Colonic mucosa (tissue), 4 donors: ENCODE results near the gene ADARB2. TPM values are rescaled to one million over a fixed set of nuclear protein-coding genes. Genes with fewer than 3 reads are reported as not detected.

Experiments used
- DNase-seq: peaks from one replicate; pipeline ENCODE4 v3.0.0-alpha.2; 2020
- H3K27ac ChIP-seq: fragments of 200-600 bp; one replicate; pipeline ENCODE4 v1.8.0; 2021
- H3K27me3 ChIP-seq: fragments of 200-600 bp; one replicate; pipeline ENCODE4 v1.8.0; 2021
- H3K36me3 ChIP-seq: fragments of 200-600 bp; one replicate; pipeline ENCODE4 v1.8.0; 2021
- H3K4me1 ChIP-seq: fragments of 200-600 bp; one replicate; pipeline ENCODE4 v1.8.0; 2021; ENCODE audit warnings: mild to moderate bottlenecking
- H3K4me3 ChIP-seq: fragments of 200-600 bp; one replicate; pipeline ENCODE4 v1.8.0; 2021
- H3K9ac ChIP-seq, 2 donors: one replicate each; pipeline ENCODE4 v1.7.0; 2013; ENCODE audit warnings: control low read depth in 2 of 2, low read depth in 2 of 2, low read length in 2 of 2
- H3K9me3 ChIP-seq: fragments of 200-600 bp; one replicate; pipeline ENCODE4 v1.8.0; 2021
- intact Hi-C: fragments of 100-400 bp; cut with DNase I; formaldehyde crosslinking; loops from one replicate; pipeline ENCODE4 v1.14.1; 2022
- total RNA-seq, 2 donors: library from RNA; stranded (reverse); fragmentation: NEBNext Ultra II Directional in 1 of 2; extraction: Animal tissue kit (Norgen Biotek cat#: 25700) in 1 of 2; gene quantifications; one replicate each; pipeline ENCODE4 v1.2.1, GENCODE V29; 2021
- TF ChIP-seq, protein P1 (sequence below): fragments of 200-600 bp; IDR thresholded peaks from one replicate; pipeline ENCODE4 v1.8.0; 2022; ENCODE audit warnings: antibody characterized with exemption, mild to moderate bottlenecking
- donor health status: healthy.
- donor health status: DM: no; HTN: no; CAD: no.
- donor health status: DM: no; HTN: no; CAD: no.

The ADARB2 gene
- total RNA-seq, 2 donors from 2014 or later: 0.19 TPM; not detected in 1

DNA sequence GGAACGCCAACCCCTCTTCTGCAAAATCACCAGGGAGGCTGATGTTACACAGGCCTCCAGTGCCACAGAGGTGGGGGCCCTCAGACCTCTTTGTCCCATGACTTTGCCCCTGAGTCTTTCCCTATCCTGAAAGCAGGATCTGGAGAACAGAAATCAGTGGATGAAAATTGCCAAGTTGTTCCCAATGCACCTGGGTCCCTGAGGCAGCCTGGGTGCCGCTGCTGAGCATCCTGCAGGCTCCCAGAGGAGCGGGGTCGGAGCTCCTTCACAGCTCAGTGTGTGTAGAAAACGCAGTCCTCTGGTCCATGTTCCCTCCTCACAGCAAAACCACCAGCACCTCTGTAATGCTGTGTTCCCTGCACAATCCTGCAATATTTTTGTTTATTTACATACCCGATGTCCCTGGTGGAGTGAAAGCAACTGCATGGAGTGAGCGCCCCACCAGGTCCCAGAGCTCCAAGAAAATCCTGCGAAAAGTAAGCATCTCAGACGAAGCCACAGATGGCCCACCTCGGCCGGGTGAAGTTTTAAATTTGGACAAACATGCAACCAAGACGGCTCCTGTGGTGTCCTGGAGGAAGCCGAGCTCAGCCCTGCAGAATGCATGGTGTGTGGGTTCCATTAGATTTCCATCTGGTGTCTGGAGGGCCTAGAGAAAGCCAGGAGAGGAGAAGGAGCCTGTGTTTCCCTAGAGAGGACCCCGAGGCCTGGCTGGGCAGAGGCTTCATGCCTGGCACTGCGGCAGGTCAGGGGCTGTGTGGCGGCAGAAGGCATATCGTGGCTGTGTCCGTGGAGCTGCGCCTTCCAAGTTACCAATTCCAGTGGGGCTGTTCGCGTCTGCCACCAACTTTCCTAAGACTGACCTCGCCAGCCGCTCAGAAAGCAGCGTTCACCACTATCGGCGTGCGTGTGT, 445.9 kb downstream of the ADARB2 start:
- no peaks in the 10 kb centered on the region for H3K36me3 ChIP-seq
- H3K4me1 ChIP-seq: no peaks in the 10 kb centered on the region
- TF ChIP-seq, protein P1, sequence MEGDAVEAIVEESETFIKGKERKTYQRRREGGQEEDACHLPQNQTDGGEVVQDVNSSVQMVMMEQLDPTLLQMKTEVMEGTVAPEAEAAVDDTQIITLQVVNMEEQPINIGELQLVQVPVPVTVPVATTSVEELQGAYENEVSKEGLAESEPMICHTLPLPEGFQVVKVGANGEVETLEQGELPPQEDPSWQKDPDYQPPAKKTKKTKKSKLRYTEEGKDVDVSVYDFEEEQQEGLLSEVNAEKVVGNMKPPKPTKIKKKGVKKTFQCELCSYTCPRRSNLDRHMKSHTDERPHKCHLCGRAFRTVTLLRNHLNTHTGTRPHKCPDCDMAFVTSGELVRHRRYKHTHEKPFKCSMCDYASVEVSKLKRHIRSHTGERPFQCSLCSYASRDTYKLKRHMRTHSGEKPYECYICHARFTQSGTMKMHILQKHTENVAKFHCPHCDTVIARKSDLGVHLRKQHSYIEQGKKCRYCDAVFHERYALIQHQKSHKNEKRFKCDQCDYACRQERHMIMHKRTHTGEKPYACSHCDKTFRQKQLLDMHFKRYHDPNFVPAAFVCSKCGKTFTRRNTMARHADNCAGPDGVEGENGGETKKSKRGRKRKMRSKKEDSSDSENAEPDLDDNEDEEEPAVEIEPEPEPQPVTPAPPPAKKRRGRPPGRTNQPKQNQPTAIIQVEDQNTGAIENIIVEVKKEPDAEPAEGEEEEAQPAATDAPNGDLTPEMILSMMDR: no peak
- H3K27ac ChIP-seq: no peak overlapping the region
- H3K9me3 ChIP-seq: no peaks in the 10 kb centered on the region
- H3K4me3 ChIP-seq: no peak overlapping the region
- H3K9ac ChIP-seq: no peak overlapping the region
- no peak for DNase-seq
- intact Hi-C loops: no loop called here
- no peaks in the 10 kb centered on the region for H3K27me3 ChIP-seq

DNA sequence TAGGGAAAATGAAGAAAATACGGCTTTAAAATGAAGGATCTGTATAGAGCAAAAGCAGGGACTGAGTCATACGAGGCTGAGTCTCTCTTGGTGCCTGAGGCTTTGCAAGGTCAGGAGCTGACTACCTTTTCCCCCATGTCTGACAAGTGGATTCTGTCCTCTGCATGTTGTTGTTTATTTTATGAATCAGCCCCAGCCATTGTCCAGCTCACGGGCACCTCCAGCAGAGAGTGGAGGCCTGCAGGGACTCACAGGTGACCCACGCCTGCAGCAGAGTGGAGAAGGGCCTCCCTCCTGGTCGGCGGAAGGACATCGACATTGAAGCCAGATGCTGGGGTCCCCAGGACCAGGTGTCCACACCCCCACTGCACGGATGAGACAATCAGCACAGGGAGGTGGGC, 447.3 kb downstream of the ADARB2 start:
- Histone ChIP-seq H3K36me3 (no peaks in the 10 kb centered on the region), H3K9ac (no peak overlapping the region), H3K9me3 (no peaks in the 10 kb centered on the region), H3K27me3 (no peaks in the 10 kb centered on the region), H3K4me3 (no peak overlapping the region), H3K4me1 (no peaks in the 10 kb centered on the region), H3K27ac (no peak overlapping the region)
- DNase-seq: no peak
- TF ChIP-seq, protein P1: no peak
- intact Hi-C loops: no loop called here

DNA sequence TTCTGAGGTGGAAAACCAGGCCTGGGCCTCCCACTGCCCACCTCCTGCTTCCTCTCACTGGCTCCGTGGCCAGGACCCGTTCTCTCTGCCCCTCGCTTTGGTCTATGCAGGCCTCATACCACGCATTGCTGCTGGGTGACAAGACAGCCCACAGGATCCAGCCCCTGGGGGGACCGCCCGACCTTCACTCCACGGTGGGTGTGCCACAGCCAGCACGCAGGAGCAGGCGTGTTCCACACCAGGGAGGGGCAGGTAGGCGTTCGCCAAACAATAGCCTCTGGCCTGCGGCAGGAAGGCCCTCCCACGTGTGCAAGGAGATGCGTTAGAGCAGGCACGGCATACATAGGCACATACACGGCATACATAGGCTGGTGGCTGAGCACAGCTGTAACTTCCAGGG, 447.7 kb downstream of the ADARB2 start:
- Histone ChIP-seq H3K27ac (no peak overlapping the region), H3K4me1 (no peaks in the 10 kb centered on the region), H3K4me3 (no peak overlapping the region), H3K36me3 (no peaks in the 10 kb centered on the region), H3K9me3 (no peaks in the 10 kb centered on the region), H3K27me3 (no peaks in the 10 kb centered on the region), H3K9ac (no peak overlapping the region)
- intact Hi-C loops: no loop called here
- TF ChIP-seq, protein P1: no peak
- DNase-seq: no peak

DNA sequence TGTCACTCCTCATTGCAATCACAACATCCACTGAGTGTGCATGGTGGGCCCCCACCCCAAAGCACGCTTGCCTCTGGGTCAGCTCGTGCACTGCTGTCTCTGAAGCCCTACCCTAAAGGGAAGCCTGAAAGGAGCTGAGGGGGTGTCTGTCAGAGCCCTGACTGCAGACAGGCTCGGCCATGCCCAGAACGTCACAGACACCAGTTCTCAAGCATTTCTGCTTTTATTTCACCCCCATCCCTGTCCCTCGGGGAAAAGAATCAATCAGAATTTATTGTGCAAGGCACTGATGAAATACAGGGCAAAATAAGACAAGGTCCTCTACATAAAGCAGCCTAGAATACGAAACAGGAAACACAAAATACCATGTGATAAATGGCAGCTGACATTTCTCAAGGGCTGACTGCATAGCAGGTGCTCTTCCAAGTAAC, 449.3 kb downstream of the ADARB2 start:
- intact Hi-C loops: no loop called here
- Histone ChIP-seq H3K9me3 (no peaks in the 10 kb centered on the region), H3K4me3 (no peak overlapping the region), H3K36me3 (no peaks in the 10 kb centered on the region), H3K27me3 (no peaks in the 10 kb centered on the region), H3K9ac (no peak overlapping the region), H3K4me1 (no peaks in the 10 kb centered on the region), H3K27ac (no peak overlapping the region)
- TF ChIP-seq, protein P1: no peak
- DNase-seq: no peak

DNA sequence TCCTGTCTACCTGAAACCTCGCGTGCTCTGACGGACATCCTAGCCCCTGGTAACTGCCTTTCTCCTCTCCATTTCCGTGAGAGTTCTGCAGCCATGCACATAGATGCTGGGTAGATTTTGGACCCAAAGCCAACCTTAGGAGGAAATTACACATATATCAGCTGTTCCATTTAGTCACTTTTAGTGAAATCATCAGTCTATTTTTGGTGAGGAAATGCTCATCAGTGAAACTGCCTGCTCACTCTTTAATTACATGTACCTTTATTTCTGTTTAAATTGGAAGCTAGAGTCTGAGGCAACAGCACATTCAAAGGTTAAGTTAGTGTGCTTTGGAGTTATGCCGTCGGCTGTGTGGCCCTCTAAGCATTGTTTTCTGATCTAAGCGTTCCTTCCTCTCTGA, 449.8 kb downstream of the ADARB2 start:
- Histone ChIP-seq H3K9me3 (no peaks in the 10 kb centered on the region), H3K4me3 (no peak overlapping the region), H3K9ac (no peak overlapping the region), H3K36me3 (no peaks in the 10 kb centered on the region), H3K27ac (no peak overlapping the region), H3K27me3 (no peaks in the 10 kb centered on the region), H3K4me1 (no peaks in the 10 kb centered on the region)
- intact Hi-C loops: no loop called here
- TF ChIP-seq, protein P1: no peak
- DNase-seq: no peak
